NT2/D1 (cell line): ENCODE results near the gene CFAP97D1.

Experiments used
- YY1 ChIP-seq: IDR thresholded peaks from 2 replicates; pipeline ENCODE4 v1.6.1; 2011; ENCODE audit not compliant: insufficient read length, insufficient read depth
- ZNF274 ChIP-seq: IDR thresholded peaks from 2 replicates; pipeline ENCODE4 v1.6.1; 2011; ENCODE audit warnings: mild to moderate bottlenecking, low read depth, low read length

GRCh38 chr17:43782913-43783680 lies 2.9 kb downstream of the CFAP97D1 start:
- TF ChIP-seq YY1 (no peak), ZNF274 (no peak)
